Mucosa of descending colon (tissue), 3 donors: Measurements from ENCODE around the gene APOH. TPM values are rescaled to one million over a fixed set of nuclear protein-coding genes. Genes with fewer than 3 reads are reported as not detected.

ENCODE experiments used
- ATAC-seq: fragments of 200-7000 bp; cut with Tn5 transposase; one replicate; pipeline ENCODE4 v1.9.1; 2020; ENCODE audit warnings: mild to moderate bottlenecking, moderate library complexity
- DNase-seq, 3 donors: peaks; one replicate each; pipeline ENCODE4 v3.0.0-alpha.2; 2020
- H3K36me3 ChIP-seq: fragments of 200-600 bp; one replicate; pipeline ENCODE4 v1.8.0; 2021; ENCODE audit warnings: low read depth, mild to moderate bottlenecking
- H3K4me1 ChIP-seq: fragments of 200-600 bp; one replicate; pipeline ENCODE4 v1.8.0; 2021; ENCODE audit warnings: low read depth, mild to moderate bottlenecking
- H3K4me3 ChIP-seq: fragments of 200-600 bp; one replicate; pipeline ENCODE4 v1.8.0; 2021; ENCODE audit warnings: mild to moderate bottlenecking
- H3K9me3 ChIP-seq: fragments of 200-600 bp; one replicate; pipeline ENCODE4 v1.8.0; 2021; ENCODE audit warnings: mild to moderate bottlenecking
- intact Hi-C, 2 donors: fragments of 100-400 bp; cut with DNase I in 1 of 2; cut with micrococcal nuclease in 1 of 2; formaldehyde crosslinking; loops; one replicate each; pipeline versions ENCODE4 v1.11.0 to v1.11.1; 2022; cut with DNase I, micrococcal nuclease
- total RNA-seq, 3 donors: library from RNA; stranded (reverse); fragmentation: NEBNext Ultra II Directional in 2 of 3; extraction: Animal tissue kit (Norgen Biotek cat#: 25700) in 2 of 3; gene quantifications; one replicate each; pipeline versions ENCODE4 v1.2.1 to v1.2.4, GENCODE V29; 2021 to 2023
- TF ChIP-seq, protein P1 (sequence below): fragments of 200-600 bp; IDR thresholded peaks from one replicate; pipeline ENCODE4 v1.8.0; 2022; ENCODE audit warnings: antibody characterized with exemption, mild to moderate bottlenecking
- donor health status: DM: no; HTN: no; CAD: no; lungs with moderate emphysema.
- donor health status: DM: no; HTN: no; CAD: no.
- donor health status: DM: no; HTN: yes; CAD: no.

APOH gene
- total RNA-seq, 3 donors from 2014 or later: 0.69 to 0.92 TPM; not detected in 1

- Histone ChIP-seq H3K4me3 (no peak overlapping the region), H3K9me3 (no peaks in the 10 kb centered on the region), H3K4me1 (no peaks in the 10 kb centered on the region), H3K36me3 (no peaks in the 10 kb centered on the region)
- ATAC-seq (no peak), DNase-seq (no peak)
- intact Hi-C loops: loop anchor here in 1 of 2 donors (10.0 kb wide), 1 partner anchor 933 kb away; no protein-coding TSS in a partner anchor
- TF ChIP-seq, protein P1, sequence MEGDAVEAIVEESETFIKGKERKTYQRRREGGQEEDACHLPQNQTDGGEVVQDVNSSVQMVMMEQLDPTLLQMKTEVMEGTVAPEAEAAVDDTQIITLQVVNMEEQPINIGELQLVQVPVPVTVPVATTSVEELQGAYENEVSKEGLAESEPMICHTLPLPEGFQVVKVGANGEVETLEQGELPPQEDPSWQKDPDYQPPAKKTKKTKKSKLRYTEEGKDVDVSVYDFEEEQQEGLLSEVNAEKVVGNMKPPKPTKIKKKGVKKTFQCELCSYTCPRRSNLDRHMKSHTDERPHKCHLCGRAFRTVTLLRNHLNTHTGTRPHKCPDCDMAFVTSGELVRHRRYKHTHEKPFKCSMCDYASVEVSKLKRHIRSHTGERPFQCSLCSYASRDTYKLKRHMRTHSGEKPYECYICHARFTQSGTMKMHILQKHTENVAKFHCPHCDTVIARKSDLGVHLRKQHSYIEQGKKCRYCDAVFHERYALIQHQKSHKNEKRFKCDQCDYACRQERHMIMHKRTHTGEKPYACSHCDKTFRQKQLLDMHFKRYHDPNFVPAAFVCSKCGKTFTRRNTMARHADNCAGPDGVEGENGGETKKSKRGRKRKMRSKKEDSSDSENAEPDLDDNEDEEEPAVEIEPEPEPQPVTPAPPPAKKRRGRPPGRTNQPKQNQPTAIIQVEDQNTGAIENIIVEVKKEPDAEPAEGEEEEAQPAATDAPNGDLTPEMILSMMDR: no peak
These were observed 61.9 kb downstream of the APOH start for GRCh38 chr17:66167189-66167815.

GRCh38 chr17:66165537-66166123 lies 63.6 kb downstream of the APOH start:
- ATAC-seq: peak; percentile 60
- peak in 1 of 3 donors; percentile 30 for DNase-seq
- Histone ChIP-seq H3K4me3 (no peak overlapping the region), H3K9me3 (peaks cover under 1% of the 10 kb centered on the region), H3K4me1 (no peaks in the 10 kb centered on the region), H3K36me3 (no peaks in the 10 kb centered on the region)
- intact Hi-C loops: loop anchor here in 1 of 2 donors (10.0 kb wide), 1 partner anchor 931 kb away; no protein-coding TSS in a partner anchor
- TF ChIP-seq, protein P1: peak; percentile 36

Other genes starting within 250 kb of the APOH start
- gene CEP112, start 37.3 kb downstream of the APOH start, total RNA-seq: 10 to 100 TPM in 1 of 3 donors, 1 to 10 TPM in 2; 6.3 to 18.5 (median 7.0) TPM
- gene PRKCA, start 73.2 kb upstream of the APOH start, total RNA-seq: 10 to 100 TPM; 42.3 to 77.7 (median 56.3) TPM